Activated naive CD8-positive, alpha-beta T cell treated with anti-CD3 and anti-CD28 coated beads, Interleukin-2, amount 50 U/mL, for 16 hours (primary cell): Measurements from ENCODE around the gene PRRG1.
"Not testable (repeated sequence)": the region's sequence is repeated elsewhere in the genome, so short reads cannot be mapped to it uniquely, and the experiment has no call there.

Source experiments
- DNase-seq: peaks from one replicate; pipeline ENCODE4 v3.0.0-alpha.2; 2020; ENCODE audit warnings: low read depth, low spot score

PRRG1 gene

GRCh38 chrX:37470711-37471110 lies 121.5 kb downstream of the PRRG1 start:
- DNase-seq, result no peak

DNA sequence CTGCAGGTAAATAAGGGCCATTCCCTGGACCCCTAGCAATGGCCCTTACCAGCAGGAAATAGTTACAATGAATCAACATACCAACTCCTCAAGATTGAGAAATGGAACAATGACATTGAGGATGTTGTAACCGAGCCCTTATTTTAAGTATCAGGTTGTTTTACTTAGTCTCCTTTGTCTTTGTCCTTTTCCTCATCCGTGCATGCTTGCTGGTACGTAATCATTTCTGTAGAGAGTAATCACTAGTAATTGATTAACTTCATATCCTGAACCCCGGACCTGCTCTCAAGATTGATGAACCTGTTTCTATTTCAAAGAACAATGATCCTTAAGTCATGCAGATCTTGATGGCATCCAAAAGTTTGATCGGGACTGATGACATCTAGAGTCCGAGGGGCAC lies 123.7 kb downstream of the PRRG1 start:
- no peak for DNase-seq

GRCh38 chrX:37474478-37474877 lies 125.3 kb downstream of the PRRG1 start:
- no peak for DNase-seq

DNA sequence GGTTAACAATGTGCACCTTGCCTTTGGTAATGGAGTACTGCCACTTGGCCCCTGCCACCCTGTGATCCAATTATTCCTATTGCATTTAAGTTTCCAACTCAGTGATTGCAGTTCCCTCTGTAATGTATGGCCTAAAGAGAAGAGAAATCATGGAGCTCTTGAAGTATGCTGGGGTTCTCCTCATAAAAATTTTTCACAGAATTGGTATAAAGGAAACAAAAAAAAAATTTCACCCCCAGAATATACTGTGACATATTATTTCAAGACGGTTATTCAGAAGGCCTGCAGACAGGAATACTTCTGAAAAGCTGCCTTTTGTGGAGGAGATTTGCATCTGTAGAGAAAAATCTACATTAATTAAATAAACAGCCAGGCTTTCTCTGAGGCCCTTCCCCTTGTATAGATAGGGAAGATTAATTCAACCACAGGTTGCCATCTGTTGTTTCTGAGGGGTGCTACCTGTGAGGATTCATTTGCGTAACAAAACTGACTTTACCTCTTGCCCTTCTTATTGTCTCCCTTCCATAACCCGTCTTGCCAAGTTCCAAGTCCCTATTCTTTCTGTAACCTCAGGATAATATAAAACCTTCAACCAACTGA lies 127.5 kb downstream of the PRRG1 start:
- DNase-seq, result no peak

- DNase-seq, result not testable (repeated sequence)
Measured at GRCh38 chrX:37484335-37484734, 135.2 kb downstream of the PRRG1 start.

GRCh38 chrX:37485429-37485828 lies 136.3 kb downstream of the PRRG1 start:
- DNase-seq, result no peak

- DNase-seq, result no peak
Measured at GRCh38 chrX:37487271-37487670, 138.1 kb downstream of the PRRG1 start.

- DNase-seq, result no peak
Measured at GRCh38 chrX:37488323-37488722, 139.2 kb downstream of the PRRG1 start.

DNA sequence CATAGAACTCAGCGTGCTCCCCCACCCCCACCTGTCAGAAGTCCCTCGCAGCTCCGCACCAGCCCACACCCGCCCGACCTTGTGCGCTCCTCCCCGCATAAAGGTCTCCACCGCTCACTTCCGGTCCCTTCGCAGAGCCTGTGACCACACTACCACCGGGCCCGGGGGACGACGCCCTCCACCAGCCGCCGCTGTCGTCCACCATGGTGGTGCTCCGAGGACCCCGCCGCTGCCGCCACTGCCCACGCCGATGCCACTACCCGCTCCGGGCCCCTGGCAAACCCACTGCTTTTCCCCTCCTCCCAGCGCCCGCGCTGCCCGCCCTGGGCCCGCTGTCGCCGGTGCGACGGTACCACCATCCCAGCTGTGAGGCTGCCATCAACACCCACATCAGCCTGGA lies 142.5 kb downstream of the PRRG1 start:
- DNase-seq, result no peak

GRCh38 chrX:37495760-37496159 lies 146.6 kb downstream of the PRRG1 start:
- DNase-seq, result not testable (repeated sequence)

DNA sequence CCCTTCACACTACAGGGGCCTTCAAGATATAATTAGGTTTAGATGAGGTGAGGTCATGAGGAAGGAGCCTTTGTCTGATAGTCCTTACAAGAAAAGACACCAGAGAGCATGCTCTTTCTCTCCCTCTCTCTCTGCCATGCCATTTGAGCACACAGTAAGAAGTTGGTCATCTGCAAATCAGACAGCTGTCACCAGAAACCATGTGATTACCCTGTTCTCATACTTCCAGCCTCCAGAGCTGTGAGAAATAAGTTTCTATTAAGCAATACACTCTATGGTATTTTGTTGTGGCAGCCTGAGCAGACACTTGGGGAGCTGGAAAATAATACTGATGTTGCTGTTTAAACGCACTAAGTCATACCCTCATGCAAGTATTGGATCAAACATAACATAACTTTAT lies 148.0 kb downstream of the PRRG1 start:
- not testable (repeated sequence) for DNase-seq

GRCh38 chrX:37498323-37498722 lies 149.2 kb downstream of the PRRG1 start:
- DNase-seq, result not testable (repeated sequence)

DNA sequence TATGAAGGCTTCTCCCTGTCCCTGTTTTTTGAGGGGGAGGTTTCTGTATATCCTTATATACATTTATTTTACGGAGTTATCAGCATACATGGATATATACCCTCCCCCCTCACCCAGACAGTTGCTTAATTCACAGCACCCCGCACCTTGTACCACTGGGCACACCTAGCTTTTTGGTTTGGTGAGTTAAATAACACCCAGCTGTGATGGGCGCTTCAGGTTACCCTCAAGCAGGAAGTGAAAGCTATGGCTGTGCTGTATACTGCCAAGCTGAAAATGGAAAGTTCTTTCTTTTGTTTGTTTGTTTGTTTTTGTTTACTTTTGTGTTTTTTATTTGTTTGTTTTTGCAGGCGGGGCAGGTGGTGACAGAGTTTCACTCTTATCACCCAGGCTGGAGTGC lies 150.5 kb downstream of the PRRG1 start:
- DNase-seq, result not testable (repeated sequence)

DNA sequence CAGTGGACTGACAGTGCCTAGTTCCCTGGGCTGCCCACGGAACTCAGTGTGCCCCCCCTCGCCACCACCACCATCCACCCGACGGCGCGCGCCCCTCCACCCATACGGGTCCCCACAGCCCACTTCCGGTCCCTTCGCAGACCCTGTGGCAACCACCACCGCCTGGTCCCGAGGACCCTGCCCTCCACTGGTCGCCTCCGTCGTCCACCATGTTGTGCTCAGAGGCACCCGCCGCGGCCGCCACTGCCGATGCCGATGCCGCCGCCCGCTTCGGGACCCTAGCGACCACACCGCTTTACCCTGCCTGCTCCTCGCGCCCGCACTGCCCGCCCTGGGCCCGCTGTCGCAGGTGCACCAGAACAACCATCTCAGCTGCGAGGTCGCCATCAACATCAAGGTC lies 155.8 kb downstream of the PRRG1 start:
- DNase-seq, result no peak
